ENCODE results near the gene KASH5. TPM values are rescaled to one million over a fixed set of nuclear protein-coding genes. Genes with fewer than 3 reads are reported as not detected.

KASH5 gene
- total and polyA plus RNA-seq, 2 of the 8 experiments (the other 6 are each of a cell fraction or from before 2014, with no cell fraction given), result 0.05 to 0.19 TPM

DNA sequence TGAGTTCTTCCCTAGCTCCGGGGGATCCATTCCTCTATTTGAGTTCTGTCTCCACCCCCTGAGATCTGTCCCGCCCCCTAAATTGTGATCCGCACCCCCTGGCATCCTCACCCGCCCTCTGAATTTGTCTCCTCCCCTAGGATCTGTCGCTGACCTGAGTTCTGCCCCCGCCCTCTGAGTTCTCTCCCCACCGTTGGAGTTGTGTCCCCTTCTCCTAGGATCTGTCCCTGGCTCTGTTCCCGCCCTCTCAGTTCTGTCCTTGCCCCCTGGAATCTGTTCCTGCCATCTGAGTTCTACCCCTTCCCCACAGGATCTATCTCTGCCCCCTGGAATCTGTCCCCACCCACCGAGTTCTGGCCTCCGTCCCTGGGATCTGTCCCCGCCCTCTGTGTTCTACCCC is 54.3 kb downstream of the KASH5 start (continued):
- TF ChIP-seq, protein P1, sequence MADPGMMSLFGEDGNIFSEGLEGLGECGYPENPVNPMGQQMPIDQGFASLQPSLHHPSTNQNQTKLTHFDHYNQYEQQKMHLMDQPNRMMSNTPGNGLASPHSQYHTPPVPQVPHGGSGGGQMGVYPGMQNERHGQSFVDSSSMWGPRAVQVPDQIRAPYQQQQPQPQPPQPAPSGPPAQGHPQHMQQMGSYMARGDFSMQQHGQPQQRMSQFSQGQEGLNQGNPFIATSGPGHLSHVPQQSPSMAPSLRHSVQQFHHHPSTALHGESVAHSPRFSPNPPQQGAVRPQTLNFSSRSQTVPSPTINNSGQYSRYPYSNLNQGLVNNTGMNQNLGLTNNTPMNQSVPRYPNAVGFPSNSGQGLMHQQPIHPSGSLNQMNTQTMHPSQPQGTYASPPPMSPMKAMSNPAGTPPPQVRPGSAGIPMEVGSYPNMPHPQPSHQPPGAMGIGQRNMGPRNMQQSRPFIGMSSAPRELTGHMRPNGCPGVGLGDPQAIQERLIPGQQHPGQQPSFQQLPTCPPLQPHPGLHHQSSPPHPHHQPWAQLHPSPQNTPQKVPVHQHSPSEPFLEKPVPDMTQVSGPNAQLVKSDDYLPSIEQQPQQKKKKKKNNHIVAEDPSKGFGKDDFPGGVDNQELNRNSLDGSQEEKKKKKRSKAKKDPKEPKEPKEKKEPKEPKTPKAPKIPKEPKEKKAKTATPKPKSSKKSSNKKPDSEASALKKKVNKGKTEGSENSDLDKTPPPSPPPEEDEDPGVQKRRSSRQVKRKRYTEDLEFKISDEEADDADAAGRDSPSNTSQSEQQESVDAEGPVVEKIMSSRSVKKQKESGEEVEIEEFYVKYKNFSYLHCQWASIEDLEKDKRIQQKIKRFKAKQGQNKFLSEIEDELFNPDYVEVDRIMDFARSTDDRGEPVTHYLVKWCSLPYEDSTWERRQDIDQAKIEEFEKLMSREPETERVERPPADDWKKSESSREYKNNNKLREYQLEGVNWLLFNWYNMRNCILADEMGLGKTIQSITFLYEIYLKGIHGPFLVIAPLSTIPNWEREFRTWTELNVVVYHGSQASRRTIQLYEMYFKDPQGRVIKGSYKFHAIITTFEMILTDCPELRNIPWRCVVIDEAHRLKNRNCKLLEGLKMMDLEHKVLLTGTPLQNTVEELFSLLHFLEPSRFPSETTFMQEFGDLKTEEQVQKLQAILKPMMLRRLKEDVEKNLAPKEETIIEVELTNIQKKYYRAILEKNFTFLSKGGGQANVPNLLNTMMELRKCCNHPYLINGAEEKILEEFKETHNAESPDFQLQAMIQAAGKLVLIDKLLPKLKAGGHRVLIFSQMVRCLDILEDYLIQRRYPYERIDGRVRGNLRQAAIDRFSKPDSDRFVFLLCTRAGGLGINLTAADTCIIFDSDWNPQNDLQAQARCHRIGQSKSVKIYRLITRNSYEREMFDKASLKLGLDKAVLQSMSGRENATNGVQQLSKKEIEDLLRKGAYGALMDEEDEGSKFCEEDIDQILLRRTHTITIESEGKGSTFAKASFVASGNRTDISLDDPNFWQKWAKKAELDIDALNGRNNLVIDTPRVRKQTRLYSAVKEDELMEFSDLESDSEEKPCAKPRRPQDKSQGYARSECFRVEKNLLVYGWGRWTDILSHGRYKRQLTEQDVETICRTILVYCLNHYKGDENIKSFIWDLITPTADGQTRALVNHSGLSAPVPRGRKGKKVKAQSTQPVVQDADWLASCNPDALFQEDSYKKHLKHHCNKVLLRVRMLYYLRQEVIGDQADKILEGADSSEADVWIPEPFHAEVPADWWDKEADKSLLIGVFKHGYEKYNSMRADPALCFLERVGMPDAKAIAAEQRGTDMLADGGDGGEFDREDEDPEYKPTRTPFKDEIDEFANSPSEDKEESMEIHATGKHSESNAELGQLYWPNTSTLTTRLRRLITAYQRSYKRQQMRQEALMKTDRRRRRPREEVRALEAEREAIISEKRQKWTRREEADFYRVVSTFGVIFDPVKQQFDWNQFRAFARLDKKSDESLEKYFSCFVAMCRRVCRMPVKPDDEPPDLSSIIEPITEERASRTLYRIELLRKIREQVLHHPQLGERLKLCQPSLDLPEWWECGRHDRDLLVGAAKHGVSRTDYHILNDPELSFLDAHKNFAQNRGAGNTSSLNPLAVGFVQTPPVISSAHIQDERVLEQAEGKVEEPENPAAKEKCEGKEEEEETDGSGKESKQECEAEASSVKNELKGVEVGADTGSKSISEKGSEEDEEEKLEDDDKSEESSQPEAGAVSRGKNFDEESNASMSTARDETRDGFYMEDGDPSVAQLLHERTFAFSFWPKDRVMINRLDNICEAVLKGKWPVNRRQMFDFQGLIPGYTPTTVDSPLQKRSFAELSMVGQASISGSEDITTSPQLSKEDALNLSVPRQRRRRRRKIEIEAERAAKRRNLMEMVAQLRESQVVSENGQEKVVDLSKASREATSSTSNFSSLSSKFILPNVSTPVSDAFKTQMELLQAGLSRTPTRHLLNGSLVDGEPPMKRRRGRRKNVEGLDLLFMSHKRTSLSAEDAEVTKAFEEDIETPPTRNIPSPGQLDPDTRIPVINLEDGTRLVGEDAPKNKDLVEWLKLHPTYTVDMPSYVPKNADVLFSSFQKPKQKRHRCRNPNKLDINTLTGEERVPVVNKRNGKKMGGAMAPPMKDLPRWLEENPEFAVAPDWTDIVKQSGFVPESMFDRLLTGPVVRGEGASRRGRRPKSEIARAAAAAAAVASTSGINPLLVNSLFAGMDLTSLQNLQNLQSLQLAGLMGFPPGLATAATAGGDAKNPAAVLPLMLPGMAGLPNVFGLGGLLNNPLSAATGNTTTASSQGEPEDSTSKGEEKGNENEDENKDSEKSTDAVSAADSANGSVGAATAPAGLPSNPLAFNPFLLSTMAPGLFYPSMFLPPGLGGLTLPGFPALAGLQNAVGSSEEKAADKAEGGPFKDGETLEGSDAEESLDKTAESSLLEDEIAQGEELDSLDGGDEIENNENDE (IDR thresholded peaks at IDR 0.05; ENCODE audit: insufficient replicate concordance, low read length), result no peak
- TF ChIP-seq SP1 (IDR thresholded peaks at IDR 0.05; ENCODE audit: low read depth, low read length) (no peak), TAF7 (optimal IDR thresholded peaks at IDR 0.05; ENCODE audit: borderline replicate concordance, low read depth, low read length) (no peak), JUND (IDR thresholded peaks at IDR 0.05; ENCODE audit: low read length) (no peak), NANOG (IDR thresholded peaks at IDR 0.05; ENCODE audit: insufficient read depth, low read depth, low read length, poor library complexity, severe bottlenecking) (no peak), EZH2 (IDR thresholded peaks at IDR 0.05; ENCODE audit: low read depth, low read length, severe bottlenecking) (no peak), RXRA (IDR thresholded peaks at IDR 0.05; ENCODE audit: insufficient read depth, low read depth, low read length) (no peak)
- TF ChIP-seq, protein P2, sequence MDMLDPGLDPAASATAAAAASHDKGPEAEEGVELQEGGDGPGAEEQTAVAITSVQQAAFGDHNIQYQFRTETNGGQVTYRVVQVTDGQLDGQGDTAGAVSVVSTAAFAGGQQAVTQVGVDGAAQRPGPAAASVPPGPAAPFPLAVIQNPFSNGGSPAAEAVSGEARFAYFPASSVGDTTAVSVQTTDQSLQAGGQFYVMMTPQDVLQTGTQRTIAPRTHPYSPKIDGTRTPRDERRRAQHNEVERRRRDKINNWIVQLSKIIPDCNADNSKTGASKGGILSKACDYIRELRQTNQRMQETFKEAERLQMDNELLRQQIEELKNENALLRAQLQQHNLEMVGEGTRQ (IDR thresholded peaks at IDR 0.05; ENCODE audit: low read length), result no peak
